ENCODE results near the gene UBLCP1.

- no peak for TF ChIP-seq POLR2A (IDR thresholded peaks at IDR 0.05)
- TF ChIP-seq, protein P1, sequence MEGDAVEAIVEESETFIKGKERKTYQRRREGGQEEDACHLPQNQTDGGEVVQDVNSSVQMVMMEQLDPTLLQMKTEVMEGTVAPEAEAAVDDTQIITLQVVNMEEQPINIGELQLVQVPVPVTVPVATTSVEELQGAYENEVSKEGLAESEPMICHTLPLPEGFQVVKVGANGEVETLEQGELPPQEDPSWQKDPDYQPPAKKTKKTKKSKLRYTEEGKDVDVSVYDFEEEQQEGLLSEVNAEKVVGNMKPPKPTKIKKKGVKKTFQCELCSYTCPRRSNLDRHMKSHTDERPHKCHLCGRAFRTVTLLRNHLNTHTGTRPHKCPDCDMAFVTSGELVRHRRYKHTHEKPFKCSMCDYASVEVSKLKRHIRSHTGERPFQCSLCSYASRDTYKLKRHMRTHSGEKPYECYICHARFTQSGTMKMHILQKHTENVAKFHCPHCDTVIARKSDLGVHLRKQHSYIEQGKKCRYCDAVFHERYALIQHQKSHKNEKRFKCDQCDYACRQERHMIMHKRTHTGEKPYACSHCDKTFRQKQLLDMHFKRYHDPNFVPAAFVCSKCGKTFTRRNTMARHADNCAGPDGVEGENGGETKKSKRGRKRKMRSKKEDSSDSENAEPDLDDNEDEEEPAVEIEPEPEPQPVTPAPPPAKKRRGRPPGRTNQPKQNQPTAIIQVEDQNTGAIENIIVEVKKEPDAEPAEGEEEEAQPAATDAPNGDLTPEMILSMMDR (IDR thresholded peaks at IDR 0.05), result no peak
These were observed 5.3 kb upstream of the UBLCP1 start for GRCh38 chr5:159257629-159258283.
